ENCODE measurements around the gene PIK3R5.

DNA sequence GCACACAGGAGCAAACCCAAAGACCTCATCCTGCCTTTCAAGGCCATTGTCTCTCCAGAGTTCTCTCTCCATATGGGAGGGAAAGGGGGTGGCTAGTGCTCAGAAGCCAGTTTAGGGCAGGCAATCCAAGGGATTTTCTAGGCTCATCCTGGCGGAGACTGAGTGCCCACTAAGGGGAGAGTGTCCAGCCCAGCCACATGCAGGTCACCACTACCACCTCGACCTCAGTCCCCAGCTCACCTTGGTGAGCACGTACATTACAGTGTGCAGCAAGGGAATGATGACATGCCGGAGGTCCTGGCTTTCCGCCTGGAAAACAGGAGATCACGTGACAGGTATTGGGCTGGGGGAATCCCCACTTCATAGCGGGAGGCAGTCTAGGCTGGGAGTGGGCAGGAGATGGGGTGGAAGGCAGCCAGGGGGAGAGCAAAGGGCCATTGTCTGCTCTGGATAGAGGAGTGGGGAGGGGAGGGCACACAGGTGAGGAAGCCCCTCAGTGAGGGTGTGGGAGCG, 127.9 kb downstream of the PIK3R5 start:
- TF ChIP-seq POLR2A (IDR thresholded peaks at IDR 0.05; ENCODE audit: low read length) (no peak), GATA1 (IDR thresholded peaks at IDR 0.05; ENCODE audit: low read depth, low read length) (no peak)

Data from erythroblast (primary cell).